ENCODE data around the gene RNASE1. TPM values are rescaled to one million over a fixed set of nuclear protein-coding genes. Genes with fewer than 3 reads are reported as not detected.

RNASE1 gene
- total and polyA plus RNA-seq, 2 experiments from 2014 or later: not detected

DNA sequence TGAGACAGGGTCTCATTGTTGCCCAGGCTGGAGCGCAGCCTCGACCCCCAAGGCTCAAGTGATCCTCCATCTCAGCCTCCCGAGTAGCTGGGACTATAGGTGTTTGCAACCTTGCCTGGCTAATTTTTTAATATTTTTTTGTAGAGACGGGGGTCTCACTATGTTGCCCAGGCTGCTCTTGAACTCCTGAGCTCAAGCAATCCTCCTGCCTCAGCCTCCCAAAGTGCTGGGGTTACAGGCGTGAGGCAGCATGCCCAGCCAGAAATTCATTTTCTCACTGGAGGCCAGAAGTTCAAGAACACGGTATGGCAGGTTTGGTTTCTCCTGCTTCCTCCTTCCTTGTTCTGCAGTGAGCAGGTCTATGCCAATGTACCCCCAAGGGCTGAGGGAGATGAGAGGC, 3.7 kb downstream of the RNASE1 start:
- Histone ChIP-seq H3F3A (ENCODE audit: insufficient read depth) (no peaks in the 10 kb centered on the region), H3K27ac (no peak overlapping the region), H4K20me1 (ENCODE audit: insufficient read depth) (no peaks in the 10 kb centered on the region), H3K9me3 (ENCODE audit: low read depth) (no peaks in the 10 kb centered on the region), H3K27me3 (replicated peaks; ENCODE audit: insufficient read depth) (0 out of 2 replicates have a peak, but pooled peaks cover 5% of the 10 kb centered on the region), H3K9me2 (ENCODE audit: insufficient read depth) (no peaks in the 10 kb centered on the region), H3K4me1 (ENCODE audit: insufficient read depth) (no peaks in the 10 kb centered on the region), H3K4me2 (ENCODE audit: unreplicated experiment) (no peak overlapping the region), H3K4me3 (no peak overlapping the region), H3K36me3 (ENCODE audit: low read depth) (no peaks in the 10 kb centered on the region), H2AFZ (no peak overlapping the region), H3K9ac (no peak overlapping the region), H3K79me2 (ENCODE audit: insufficient read depth) (no peaks in the 10 kb centered on the region)
- WGBS, 2 experiments (ENCODE audit: low coverage in 1 of 2, low lambda C conversion rate in 2 of 2, missing lambda C conversion rate in 2 of 2): 46 to 51% methylated on average over 6 of the region's 6 CpGs
- TF ChIP-seq EZH2phosphoT487 (IDR thresholded peaks at IDR 0.05; ENCODE audit: insufficient read depth, low read depth) (no peak), EZH2 (IDR thresholded peaks at IDR 0.05; ENCODE audit: insufficient read depth, poor library complexity, severe bottlenecking) (no peak)
- in situ Hi-C loops (cut with MboI): no loop called here
- no peak for DNase-seq

GRCh38 chr14:20798318-20798717, 4.3 kb downstream of the RNASE1 start:
- Histone ChIP-seq H3K9me3 (ENCODE audit: low read depth) (no peaks in the 10 kb centered on the region), H3F3A (ENCODE audit: insufficient read depth) (no peaks in the 10 kb centered on the region), H3K4me2 (ENCODE audit: unreplicated experiment) (no peak overlapping the region), H3K9ac (no peak overlapping the region), H3K36me3 (ENCODE audit: low read depth) (no peaks in the 10 kb centered on the region), H4K20me1 (ENCODE audit: insufficient read depth) (no peaks in the 10 kb centered on the region), H3K4me1 (ENCODE audit: insufficient read depth) (no peaks in the 10 kb centered on the region), H3K79me2 (ENCODE audit: insufficient read depth) (no peaks in the 10 kb centered on the region), H3K27ac (no peak overlapping the region), H3K27me3 (replicated peaks; ENCODE audit: insufficient read depth) (0 out of 2 replicates have a peak, but pooled peaks cover 5% of the 10 kb centered on the region), H3K9me2 (ENCODE audit: insufficient read depth) (no peaks in the 10 kb centered on the region), H3K4me3 (no peak overlapping the region), H2AFZ (no peak overlapping the region)
- DNase-seq: no peak
- TF ChIP-seq EZH2phosphoT487 (IDR thresholded peaks at IDR 0.05; ENCODE audit: insufficient read depth, low read depth): no peak
- no peak for TF ChIP-seq EZH2 (IDR thresholded peaks at IDR 0.05; ENCODE audit: insufficient read depth, poor library complexity, severe bottlenecking)
- 57 to 61% methylated on average over 7 of the region's 7 CpGs for WGBS, 2 experiments (ENCODE audit: low coverage in 1 of 2, low lambda C conversion rate in 2 of 2, missing lambda C conversion rate in 2 of 2)
- in situ Hi-C loops (cut with MboI): no loop called here

- H3K4me1 ChIP-seq (ENCODE audit: insufficient read depth): no peaks in the 10 kb centered on the region
- H3K27me3 ChIP-seq (replicated peaks; ENCODE audit: insufficient read depth): 0 out of 2 replicates have a peak, but pooled peaks cover 5% of the 10 kb centered on the region
- H3F3A ChIP-seq (ENCODE audit: insufficient read depth): no peaks in the 10 kb centered on the region
- no peak overlapping the region for H3K27ac ChIP-seq
- H3K79me2 ChIP-seq (ENCODE audit: insufficient read depth): no peaks in the 10 kb centered on the region
- no peak overlapping the region for H3K4me3 ChIP-seq
- no peak overlapping the region for H3K4me2 ChIP-seq (ENCODE audit: unreplicated experiment)
- DNase-seq: peak; percentile 5
- no peaks in the 10 kb centered on the region for H3K9me2 ChIP-seq (ENCODE audit: insufficient read depth)
- 45 to 57% methylated on average over 1 of the region's 1 CpG for WGBS, 2 experiments (ENCODE audit: low coverage in 1 of 2, low lambda C conversion rate in 2 of 2, missing lambda C conversion rate in 2 of 2)
- in situ Hi-C loops (cut with MboI): no loop called here
- no peak overlapping the region for H3K9ac ChIP-seq
- H3K36me3 ChIP-seq (ENCODE audit: low read depth): no peaks in the 10 kb centered on the region
- no peaks in the 10 kb centered on the region for H3K9me3 ChIP-seq (ENCODE audit: low read depth)
- H4K20me1 ChIP-seq (ENCODE audit: insufficient read depth): no peaks in the 10 kb centered on the region
- TF ChIP-seq EZH2 (IDR thresholded peaks at IDR 0.05; ENCODE audit: insufficient read depth, poor library complexity, severe bottlenecking) (no peak), EZH2phosphoT487 (IDR thresholded peaks at IDR 0.05; ENCODE audit: insufficient read depth, low read depth) (no peak)
- no peak overlapping the region for H2AFZ ChIP-seq
These were observed 5.5 kb downstream of the RNASE1 start for GRCh38 chr14:20797164-20797563.

DNA sequence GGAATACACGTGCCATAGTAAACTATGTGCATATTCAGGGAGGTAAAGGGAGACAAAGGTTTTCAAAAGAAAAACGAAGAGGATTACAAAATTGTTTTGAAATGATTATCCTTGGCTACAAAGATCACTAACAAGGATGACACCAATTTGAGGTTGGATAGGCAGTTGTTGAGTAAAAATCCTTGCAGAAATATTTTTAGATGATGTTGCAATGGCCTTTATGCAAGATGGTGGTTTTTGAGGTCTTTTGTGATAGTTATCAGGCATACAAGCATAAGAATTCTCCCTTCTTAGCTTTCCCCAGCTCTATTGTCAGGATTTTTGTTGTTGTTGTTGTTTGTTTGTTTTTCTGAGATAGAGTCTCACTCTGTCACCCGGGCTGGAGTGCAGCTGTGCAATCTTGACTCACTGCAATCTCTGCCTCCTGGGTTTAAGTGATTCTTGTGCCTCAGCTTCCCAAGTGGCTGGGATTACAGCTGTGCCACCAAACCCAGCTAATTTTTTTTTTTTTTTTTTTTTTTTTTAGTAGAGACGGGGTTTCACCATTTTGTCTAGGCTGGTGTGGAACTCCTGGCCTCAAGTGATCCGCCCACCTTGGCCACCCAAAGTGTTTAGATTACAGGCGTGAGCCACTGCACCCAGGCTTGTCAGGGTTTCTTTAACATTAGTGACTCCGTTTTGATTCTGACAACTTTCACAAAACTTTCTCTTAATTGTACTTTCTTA, 7.8 kb downstream of the RNASE1 start:
- 32 to 41% methylated on average over 6 to 7 of the region's 7 CpGs for WGBS, 2 experiments (ENCODE audit: low coverage in 1 of 2, low lambda C conversion rate in 2 of 2, missing lambda C conversion rate in 2 of 2)
- in situ Hi-C loops (cut with MboI): no loop called here
- H3K4me2 ChIP-seq (ENCODE audit: unreplicated experiment): no peak overlapping the region

More for the DNA sequence above, 7.8 kb downstream of the RNASE1 start:
- Histone ChIP-seq H3K4me3 (no peak overlapping the region), H3K4me1 (ENCODE audit: insufficient read depth) (no peaks in the 10 kb centered on the region), H3K9me2 (ENCODE audit: insufficient read depth) (no peaks in the 10 kb centered on the region), H4K20me1 (ENCODE audit: insufficient read depth) (no peaks in the 10 kb centered on the region), H3F3A (ENCODE audit: insufficient read depth) (no peaks in the 10 kb centered on the region), H3K36me3 (ENCODE audit: low read depth) (no peaks in the 10 kb centered on the region), H3K9me3 (ENCODE audit: low read depth) (no peaks in the 10 kb centered on the region), H3K27me3 (replicated peaks; ENCODE audit: insufficient read depth) (0 out of 2 replicates have a peak, but pooled peaks cover 5% of the 10 kb centered on the region), H3K79me2 (ENCODE audit: insufficient read depth) (no peaks in the 10 kb centered on the region), H3K9ac (no peak overlapping the region), H2AFZ (no peak overlapping the region), H3K27ac (no peak overlapping the region)
- peak; percentile 5 for DNase-seq
- TF ChIP-seq EZH2 (IDR thresholded peaks at IDR 0.05; ENCODE audit: insufficient read depth, poor library complexity, severe bottlenecking) (no peak), EZH2phosphoT487 (IDR thresholded peaks at IDR 0.05; ENCODE audit: insufficient read depth, low read depth) (no peak)
